Kidney tubule cell (primary cell): ENCODE results near the gene EGLN3.
"Not testable (repeated sequence)": the region's sequence is repeated elsewhere in the genome, so short reads cannot be mapped to it uniquely, and the experiment has no call there.

Experiments used
- DNase-seq: peaks from one replicate; pipeline ENCODE4 v3.0.0-alpha.2; 2018; ENCODE audit warnings: low spot score

EGLN3 gene

GRCh38 chr14:33950320-33951182 lies at the start of gene EGLN3:
Gene EGLN3 (minus strand): TSS chr14:33951074. CDS start chr14:33950752, 322 bp downstream.
- peak; percentile 92 for DNase-seq

DNA sequence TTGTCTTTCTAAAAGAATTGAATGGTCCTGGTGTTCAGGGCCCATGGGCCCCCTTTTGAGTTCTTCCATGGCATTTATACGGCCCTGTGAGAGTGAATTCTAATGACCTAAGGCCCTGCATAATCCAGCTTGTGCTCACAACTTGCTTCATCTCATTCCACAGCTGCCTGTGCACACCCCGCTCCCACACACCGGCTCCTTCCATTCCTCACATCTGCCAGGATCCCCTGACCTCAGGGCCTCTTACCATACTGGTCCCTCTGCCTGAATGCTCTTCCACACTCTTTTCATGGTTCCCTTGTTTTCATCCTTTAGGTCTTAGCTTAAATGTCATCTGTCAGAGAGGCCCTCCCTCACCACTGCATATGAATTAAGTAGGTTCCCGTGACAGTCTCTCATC lies 49.5 kb upstream of the EGLN3 start:
- no peak for DNase-seq

DNA sequence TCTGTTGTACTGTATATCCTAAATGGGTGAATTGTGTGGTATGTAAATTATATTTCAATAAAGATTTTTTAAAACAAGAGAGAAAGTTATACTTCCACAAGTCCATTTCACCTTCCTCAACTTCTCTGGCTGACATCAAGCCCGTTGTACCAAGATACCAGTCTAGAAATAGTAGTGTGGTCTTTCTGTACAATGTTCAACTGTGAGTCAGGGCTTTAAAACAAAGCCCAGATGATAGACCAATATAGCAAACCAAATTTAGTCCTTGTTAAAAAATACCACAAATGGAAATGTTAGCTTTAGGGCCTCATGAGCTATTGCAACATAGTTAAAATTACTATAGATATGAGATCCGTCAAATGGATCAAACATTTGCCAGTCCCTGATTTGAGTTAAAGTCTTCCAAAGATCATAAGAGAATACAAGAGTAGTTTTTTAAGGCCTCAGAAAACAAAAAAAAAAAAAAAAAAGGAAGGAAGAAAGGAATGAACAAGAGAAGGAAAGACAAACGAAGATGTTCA lies 49.0 kb upstream of the EGLN3 start:
- DNase-seq = no peak

DNA sequence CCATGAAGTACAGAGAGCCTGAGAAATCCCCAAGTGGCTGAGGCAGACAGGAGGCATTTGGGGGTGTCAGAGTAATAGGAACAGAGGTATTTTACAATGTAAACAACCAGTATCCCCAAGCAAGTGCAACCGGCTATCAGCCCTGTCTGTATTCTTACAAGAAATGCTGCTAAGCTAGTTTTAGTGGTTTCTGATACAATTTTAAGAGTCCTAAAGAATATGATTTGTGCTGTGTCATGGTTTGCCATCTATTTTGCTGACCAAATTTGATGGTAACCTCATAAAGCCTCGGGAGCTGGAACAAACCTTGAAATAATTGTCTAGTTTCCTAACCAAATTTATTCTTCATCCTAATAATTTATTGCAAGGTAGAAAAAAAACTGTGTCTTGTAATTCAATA lies 46.7 kb upstream of the EGLN3 start:
- no peak for DNase-seq

DNA sequence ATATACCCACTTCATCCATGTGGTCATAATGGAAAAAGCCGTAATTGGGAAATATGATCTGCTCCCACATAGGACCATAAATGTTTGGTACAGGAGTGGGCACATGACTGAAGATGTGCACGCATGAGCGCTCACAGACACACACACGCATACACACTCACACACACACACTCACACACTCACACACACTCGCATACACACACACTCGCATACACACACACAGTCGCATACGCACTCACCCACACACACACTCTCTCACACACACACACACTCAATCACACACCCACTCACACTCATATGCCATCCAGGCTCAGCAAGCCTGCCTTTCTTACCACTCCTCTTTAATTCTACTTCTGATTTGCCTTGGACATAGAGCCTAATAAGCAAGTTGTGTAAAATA lies 45.6 kb upstream of the EGLN3 start:
- DNase-seq = no peak

GRCh38 chr14:33993246-33993645 lies 42.4 kb upstream of the EGLN3 start:
- no peak for DNase-seq

GRCh38 chr14:33992274-33993007 lies 41.6 kb upstream of the EGLN3 start:
- no peak for DNase-seq

- DNase-seq = no peak
Observed at GRCh38 chr14:33990790-33991189, 39.9 kb upstream of the EGLN3 start.

- DNase-seq = no peak
Observed at GRCh38 chr14:33987565-33988080, 36.7 kb upstream of the EGLN3 start.

- DNase-seq = peak; percentile 95
Observed at GRCh38 chr14:33986804-33987203, 35.9 kb upstream of the EGLN3 start.

- DNase-seq = no peak
Observed at GRCh38 chr14:33985242-33985641, 34.4 kb upstream of the EGLN3 start.

GRCh38 chr14:33979613-33980276 lies 28.9 kb upstream of the EGLN3 start:
- no peak for DNase-seq

DNA sequence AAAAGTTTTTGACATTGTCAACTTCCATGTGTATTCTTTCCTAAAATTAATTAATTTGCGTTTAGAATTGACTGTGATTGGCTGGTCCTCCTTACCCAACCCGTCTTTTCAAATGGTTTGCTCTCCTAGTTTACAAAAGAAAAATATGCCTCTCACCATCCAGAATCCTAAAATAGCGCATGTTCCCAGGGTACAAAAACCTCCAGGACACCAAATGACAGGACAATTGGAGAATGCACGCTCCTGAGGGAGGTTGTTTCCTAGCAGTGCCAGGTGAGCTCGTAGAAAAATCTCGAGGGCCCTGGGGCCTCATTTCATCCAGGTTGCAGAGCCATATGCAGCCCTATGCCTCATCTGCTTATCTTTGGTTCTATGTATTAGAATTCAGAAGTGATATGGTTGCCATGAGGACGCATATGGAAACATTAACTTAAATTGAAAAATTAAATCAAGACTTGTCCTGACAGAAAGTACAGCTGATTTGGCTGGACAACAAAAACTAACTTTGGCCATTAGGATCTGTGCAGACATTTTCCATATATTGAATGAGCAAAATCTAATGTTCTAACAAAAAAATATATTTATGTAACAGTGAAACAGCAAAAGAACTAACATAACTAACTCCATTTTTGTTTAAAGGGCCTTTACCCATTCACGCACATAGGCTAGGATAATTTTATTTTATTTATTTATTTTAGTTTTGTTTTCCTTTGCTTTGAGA lies 28.2 kb upstream of the EGLN3 start:
- DNase-seq = no peak

DNA sequence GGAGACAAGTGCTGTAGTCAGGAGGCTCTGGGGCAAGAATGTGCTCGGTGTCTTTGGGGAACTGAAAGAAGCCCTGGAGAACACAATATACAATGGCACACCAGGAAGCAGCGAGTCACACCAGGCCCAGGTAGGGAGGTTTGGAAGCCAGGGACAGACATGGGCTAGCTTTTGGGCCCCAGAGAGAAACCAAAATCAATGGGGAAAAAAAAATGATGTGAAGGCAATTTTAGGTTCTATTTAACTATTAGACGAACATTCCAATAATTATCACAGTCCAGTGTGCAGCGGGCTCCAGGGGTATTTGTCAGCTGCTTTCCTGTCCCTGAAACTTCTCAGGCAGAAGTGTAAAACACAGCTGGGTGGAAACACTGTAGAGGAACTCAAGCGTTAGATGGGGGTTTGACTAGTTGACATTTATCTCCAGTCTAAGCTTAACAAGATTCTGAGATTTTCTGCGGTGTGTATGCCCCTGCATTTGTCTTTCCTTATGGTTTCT lies 21.8 kb upstream of the EGLN3 start:
- no peak for DNase-seq

DNA sequence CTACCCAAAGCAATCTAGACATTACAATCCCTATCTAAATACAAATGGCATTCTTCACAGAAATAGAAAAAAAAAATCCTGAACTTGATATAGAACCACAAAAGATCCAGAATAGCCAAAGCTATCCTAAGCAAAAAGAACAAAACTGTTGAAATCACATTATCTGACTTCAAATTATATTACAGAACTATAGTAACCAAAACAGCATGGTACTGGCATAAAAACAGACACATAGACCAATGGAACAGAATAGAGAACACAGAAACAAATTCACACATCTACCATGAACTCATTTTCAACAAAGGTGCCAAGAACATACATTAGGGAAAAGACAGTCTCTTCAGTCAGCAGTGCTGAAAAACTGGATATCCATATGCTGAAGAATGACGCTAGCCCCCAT lies 19.0 kb upstream of the EGLN3 start:
- DNase-seq = not testable (repeated sequence)

- DNase-seq = no peak
Observed at GRCh38 chr14:33968722-33969121, 17.8 kb upstream of the EGLN3 start.

DNA sequence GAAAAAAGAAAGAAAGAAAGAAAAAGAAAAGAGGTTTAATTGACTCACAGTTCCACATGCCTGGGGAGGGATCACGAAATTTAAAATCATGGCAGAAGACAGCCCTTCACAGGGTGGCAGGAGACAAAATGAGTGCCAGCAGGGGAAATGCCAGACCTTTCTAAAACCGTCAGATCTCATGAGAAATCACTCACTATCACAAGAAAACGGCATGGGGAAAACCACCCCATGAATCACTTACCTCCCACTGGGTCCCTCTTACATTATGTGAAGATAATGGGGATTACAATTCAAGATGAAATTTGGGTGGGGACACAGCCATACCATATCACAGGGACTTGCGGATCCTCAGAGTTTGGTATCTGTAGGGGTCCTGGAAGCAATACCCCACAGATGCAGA lies 16.3 kb upstream of the EGLN3 start:
- DNase-seq = no peak

- no peak for DNase-seq
Observed at GRCh38 chr14:33966276-33966675, 15.4 kb upstream of the EGLN3 start.

DNA sequence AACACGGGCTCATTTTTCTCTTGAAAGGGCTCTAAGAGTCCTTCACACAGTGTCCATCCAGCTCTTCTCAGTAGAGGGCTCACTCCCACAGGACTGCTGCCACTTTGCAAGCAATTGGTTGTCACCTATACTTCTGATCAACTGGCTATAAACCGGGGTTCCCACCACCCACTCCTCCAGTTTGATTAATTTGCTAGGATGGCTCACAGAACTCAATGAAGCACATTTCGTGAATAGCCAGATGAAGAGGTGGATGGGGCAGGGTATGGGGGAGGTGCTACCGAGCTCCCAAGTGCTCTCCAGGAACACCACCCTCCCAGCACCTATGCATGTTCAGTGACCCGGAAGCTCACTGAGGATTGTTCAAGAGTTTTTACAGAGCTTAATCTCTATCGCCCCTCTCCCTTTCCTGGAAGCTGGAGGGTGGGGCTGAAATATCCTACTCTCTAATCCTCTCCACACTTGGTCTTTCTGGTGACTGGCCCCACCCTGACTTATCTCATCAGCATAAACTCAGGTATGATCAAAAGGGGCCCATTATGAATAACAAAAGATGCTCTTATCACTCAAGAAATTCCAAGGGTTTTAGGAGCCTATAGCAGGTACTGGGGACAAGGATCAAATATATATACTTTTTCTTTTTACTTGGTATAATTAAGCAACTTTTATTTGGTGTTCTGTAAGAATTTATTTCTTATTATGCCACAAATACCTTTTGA lies 13.9 kb upstream of the EGLN3 start:
- no peak for DNase-seq

DNA sequence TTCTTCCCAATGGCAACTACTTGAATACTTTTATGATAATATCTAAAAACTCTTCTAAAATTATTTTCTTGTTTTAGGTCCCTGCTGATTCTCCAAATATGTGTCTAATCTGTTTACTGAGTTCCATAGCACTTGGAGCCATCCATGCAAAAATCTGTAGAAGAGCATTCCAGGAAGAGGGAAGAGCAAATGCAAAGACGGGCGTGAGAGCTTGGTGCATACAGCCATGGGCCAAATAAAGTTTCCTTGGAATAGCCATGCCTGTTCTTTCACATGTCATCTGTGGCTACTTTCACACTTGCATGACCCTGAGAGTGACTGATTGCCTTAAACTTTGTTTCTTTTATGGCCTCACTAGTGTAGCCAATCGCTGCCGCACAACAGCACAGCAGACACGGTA lies 13.0 kb upstream of the EGLN3 start:
- no peak for DNase-seq

GRCh38 chr14:33962466-33962865 lies 11.6 kb upstream of the EGLN3 start:
- not testable (repeated sequence) for DNase-seq
